Left ventricle myocardium superior (tissue), 1 donor: ENCODE measurements around the gene CXCL6. TPM values are rescaled to one million over a fixed set of nuclear protein-coding genes. Genes with fewer than 3 reads are reported as not detected.

Experiments
- ATAC-seq: fragments of 200-7000 bp; cut with Tn5 transposase; one replicate; pipeline ENCODE4 v1.9.1; 2020; ENCODE audit warnings: mild to moderate bottlenecking, moderate library complexity
- DNase-seq: peaks from one replicate; pipeline ENCODE4 v3.0.0-alpha.2; 2020
- intact Hi-C: fragments of 100-400 bp; cut with micrococcal nuclease; formaldehyde crosslinking; loops from one replicate; pipeline ENCODE4 v1.11.0; 2022
- total RNA-seq: library from RNA; stranded (reverse); fragmentation: NEBNext Ultra II Directional; extraction: Animal tissue kit (Norgen Biotek cat#: 25700); gene quantifications from one replicate; pipeline ENCODE4 v1.2.1, GENCODE V29; 2021
- donor health status: DM: no; HTN: yes; CAD: no; lungs with severe emphysema.

CXCL6 gene
- total RNA-seq, 1 donor from 2014 or later: 0.30 TPM

- DNase-seq (no peak), ATAC-seq (no peak)
- intact Hi-C loops: no loop called here
Observed at GRCh38 chr4:73864365-73864764, 27.9 kb downstream of the CXCL6 start.

- intact Hi-C loops: no loop called here
- ATAC-seq (peak; percentile 34), DNase-seq (no peak)
Observed at GRCh38 chr4:73864961-73865360, 28.5 kb downstream of the CXCL6 start.

GRCh38 chr4:73865431-73866096 lies 29.1 kb downstream of the CXCL6 start:
- intact Hi-C loops: no loop called here
- DNase-seq (no peak), ATAC-seq (no peak)

GRCh38 chr4:73866246-73866645 lies 29.8 kb downstream of the CXCL6 start:
- DNase-seq (no peak), ATAC-seq (no peak)
- intact Hi-C loops: no loop called here

- intact Hi-C loops: no loop called here
- no peak for DNase-seq
- no peak for ATAC-seq
Observed at GRCh38 chr4:73867783-73868182, 31.3 kb downstream of the CXCL6 start.

GRCh38 chr4:73868206-73869129 lies 32.0 kb downstream of the CXCL6 start:
- intact Hi-C loops: no loop called here
- no peak for DNase-seq

GRCh38 chr4:73869130-73870055 lies 32.9 kb downstream of the CXCL6 start, which contains the start of gene CXCL1:
TSS of gene CXCL1 (plus strand) at chr4:73869393. CDS start at chr4:73869471, 78 bp downstream.
- intact Hi-C loops: no loop called here
- DNase-seq (peak; percentile 72), ATAC-seq (peak; percentile 80)

More at GRCh38 chr4:73868206-73869129, 32.0 kb downstream of the CXCL6 start:
- ATAC-seq: peak; percentile 67

GRCh38 chr4:73870260-73870659 lies 33.8 kb downstream of the CXCL6 start:
- intact Hi-C loops: no loop called here
- ATAC-seq (peak; percentile 17), DNase-seq (no peak)

- DNase-seq: no peak
Observed at GRCh38 chr4:73870768-73871167, 34.3 kb downstream of the CXCL6 start.

GRCh38 chr4:73871511-73872310 lies 35.2 kb downstream of the CXCL6 start:
- ATAC-seq: no peak
- intact Hi-C loops: no loop called here
- DNase-seq: no peak

More at GRCh38 chr4:73870768-73871167, 34.3 kb downstream of the CXCL6 start:
- no peak for ATAC-seq
- intact Hi-C loops: no loop called here

GRCh38 chr4:73872316-73873108 lies 36.0 kb downstream of the CXCL6 start:
- intact Hi-C loops: no loop called here

GRCh38 chr4:73874386-73874785 lies 37.9 kb downstream of the CXCL6 start:
- ATAC-seq: no peak
- intact Hi-C loops: no loop called here
- DNase-seq: no peak

More at GRCh38 chr4:73872316-73873108, 36.0 kb downstream of the CXCL6 start:
- DNase-seq (no peak), ATAC-seq (peak; percentile 46)

GRCh38 chr4:73875401-73875800 lies 38.9 kb downstream of the CXCL6 start:
- ATAC-seq (no peak), DNase-seq (no peak)
- intact Hi-C loops: no loop called here

- DNase-seq: no peak
- no peak for ATAC-seq
Observed at GRCh38 chr4:73883306-73883705, 46.8 kb downstream of the CXCL6 start.

GRCh38 chr4:73885574-73886267 lies 49.2 kb downstream of the CXCL6 start:
- no peak for DNase-seq
- intact Hi-C loops: no loop called here
- no peak for ATAC-seq

More at GRCh38 chr4:73883306-73883705, 46.8 kb downstream of the CXCL6 start:
- intact Hi-C loops: no loop called here
